Common myeloid progenitor, CD34-positive (primary cell): ENCODE measurements around the gene KAT2B.

Experiments
- CTCF ChIA-PET: fragments of 350-600 bp; sonication (Branson Sonifier 250); formaldehyde crosslinking; loops from one replicate; lab custom pipeline; 2021; ENCODE audit warnings: antibody characterized with exemption; lab: Charles Lee
- POLR2A ChIA-PET: fragments of 350-600 bp; sonication (Branson Sonifier 250); formaldehyde crosslinking; loops from one replicate; lab custom pipeline; 2021; ENCODE audit warnings: antibody characterized with exemption; lab: Charles Lee
- DNase-seq, 3 donors: peaks; one replicate each; pipeline versions ENCODE4 v3.0.0 to v3.0.0-alpha.2; 2013
- H3K27ac ChIP-seq, 2 experiments: 1 replicate in 1 of 2; 2 replicates in 1 of 2; pipeline ENCODE4 v1.7.0; 2013; ENCODE audit warnings: inconsistent platforms in 2 of 2, low read length in 2 of 2, mild to moderate bottlenecking in 2 of 2, low read depth in 1 of 2, moderate library complexity in 1 of 2; ENCODE audit not compliant: severe bottlenecking in 2 of 2, insufficient read depth in 1 of 2, poor library complexity in 1 of 2
- H3K27me3 ChIP-seq, 5 experiments: replicated peaks in 2 of 5; 1 replicate in 3 of 5; 2 replicates in 2 of 5; pipeline versions ENCODE4 v1.6.1 to v1.7.0; 2013; ENCODE audit warnings: low read length in 4 of 5, mild to moderate bottlenecking in 2 of 5, moderate library complexity in 2 of 5, inconsistent platforms in 1 of 5; ENCODE audit not compliant: insufficient read depth in 5 of 5, control insufficient read depth in 4 of 5
- H3K36me3 ChIP-seq, 4 experiments: 1 replicate in 2 of 4; 2 replicates in 2 of 4; pipeline versions ENCODE4 v1.6.1 to v1.7.0; 2013; ENCODE audit warnings: low read length in 3 of 4, control low read depth in 1 of 4, mild to moderate bottlenecking in 1 of 4; ENCODE audit not compliant: control insufficient read depth in 4 of 4, insufficient read depth in 4 of 4
- H3K4me1 ChIP-seq, 4 experiments: 1 replicate in 3 of 4; 2 replicates in 1 of 4; pipeline versions ENCODE4 v1.6.1 to v1.7.1; 2013; ENCODE audit warnings: low read length in 3 of 4, mild to moderate bottlenecking in 3 of 4, control low read depth in 1 of 4, inconsistent platforms in 1 of 4, moderate library complexity in 1 of 4; ENCODE audit not compliant: control insufficient read depth in 4 of 4, insufficient read depth in 4 of 4; ENCODE audit errors: control extremely low read depth in 1 of 4
- H3K4me3 ChIP-seq, 7 experiments: 1 replicate in 4 of 7; 2 replicates in 3 of 7; pipeline versions ENCODE4 v1.5.1 to v1.7.0; 2013; ENCODE audit warnings: mild to moderate bottlenecking in 7 of 7, low read length in 6 of 7, moderate library complexity in 6 of 7, inconsistent platforms in 2 of 7, low read depth in 2 of 7, control low read depth in 1 of 7; ENCODE audit not compliant: insufficient read depth in 4 of 7, control insufficient read depth in 1 of 7; ENCODE audit errors: extremely low read depth in 1 of 7
- H3K9me3 ChIP-seq, 5 experiments: 1 replicate in 4 of 5; 2 replicates in 1 of 5; pipeline versions ENCODE4 v1.6.1 to v1.7.1; 2013; ENCODE audit warnings: low read length in 4 of 5, mild to moderate bottlenecking in 2 of 5, inconsistent platforms in 1 of 5, low read depth in 1 of 5, moderate library complexity in 1 of 5; ENCODE audit not compliant: control insufficient read depth in 4 of 5, insufficient read depth in 2 of 5; ENCODE audit errors: control extremely low read depth in 1 of 5
- WGBS: methylation state at CpG from one replicate; pipeline ENCODE4 v1.1.5; 2013; ENCODE audit not compliant: insufficient coverage; 5-methylcytosine and 5-hydroxymethylcytosine counted together

The KAT2B gene

DNA sequence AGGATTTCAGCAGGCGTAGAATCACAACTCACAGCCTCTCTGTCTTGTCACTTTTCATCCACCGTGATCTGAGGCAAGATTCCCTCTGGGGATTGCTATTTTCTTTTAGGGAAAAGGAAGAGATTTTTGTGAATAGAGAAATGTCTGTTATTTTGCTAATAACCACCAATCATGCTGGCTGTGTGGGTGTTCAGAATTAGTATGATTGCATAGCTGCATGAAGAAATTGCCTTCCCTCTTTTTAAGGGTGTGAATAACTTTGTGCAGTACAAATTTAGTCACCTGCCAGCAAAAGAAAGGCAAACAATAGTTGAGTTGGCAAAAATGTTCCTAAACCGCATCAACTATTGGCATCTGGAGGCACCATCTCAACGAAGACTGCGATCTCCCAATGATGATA, 60.8 kb downstream of the KAT2B start:
- no peak overlapping the region for H3K27ac ChIP-seq
- peaks cover 0 to 25% (median 8%) of the 10 kb centered on the region in 4 experiments for H3K4me1 ChIP-seq
- ChIA-PET POLR2A (no interaction called here), CTCF (interaction anchor here (0.6 kb wide), 1 partner anchor 1603 kb away, joined by 3 read pairs; no protein-coding TSS in a partner anchor)
- 95% methylated on average over 4 of the region's 5 CpGs for WGBS
- H3K27me3 ChIP-seq, result peaks cover 0 to 5% (median 0%) of the 10 kb centered on the region in 5 experiments
- H3K36me3 ChIP-seq, result peaks cover 0 to 2% (median 0%) of the 10 kb centered on the region in 4 experiments
- DNase-seq, result no peak
- no peak overlapping the region for H3K4me3 ChIP-seq
- H3K9me3 ChIP-seq, result no peaks in the 10 kb centered on the region

DNA sequence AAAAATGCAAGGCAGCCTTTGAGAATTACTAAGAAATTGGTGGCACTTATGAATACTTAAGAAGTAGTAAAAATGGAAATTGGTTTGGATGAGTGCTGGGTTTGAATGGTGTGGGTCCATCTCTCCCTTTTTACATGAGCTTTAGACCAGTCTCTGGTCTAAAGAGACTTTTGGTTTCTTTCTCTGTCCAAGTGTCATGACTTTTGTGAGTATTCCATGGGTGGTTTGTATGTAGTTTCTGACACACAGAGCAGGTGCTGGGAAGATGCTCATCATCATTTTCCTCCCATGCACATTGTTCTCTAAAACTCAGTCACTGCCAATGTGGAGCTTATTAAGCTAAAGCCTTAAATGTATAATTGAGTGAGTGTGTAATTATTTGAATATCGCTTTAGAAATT, 63.5 kb downstream of the KAT2B start:
- Histone ChIP-seq H3K36me3 (no peaks in the 10 kb centered on the region), H3K9me3 (no peaks in the 10 kb centered on the region), H3K27me3 (peaks cover 0 to 5% (median 0%) of the 10 kb centered on the region in 5 experiments), H3K27ac (no peak overlapping the region), H3K4me1 (peaks cover 0 to 27% (median 8%) of the 10 kb centered on the region in 4 experiments), H3K4me3 (peak overlapping the region in 3 of 7 experiments; percentile 28 to 49 (median 42))
- ChIA-PET CTCF (interaction anchor here (0.7 to 0.9 kb wide), 2 partner anchors 15 to 40 kb away, joined by 3 read pairs; no protein-coding TSS in a partner anchor), POLR2A (interaction anchor here (0.5 kb wide), 1 partner anchor 61 kb away, joined by 3 read pairs; no protein-coding TSS in a partner anchor)
- no peak for DNase-seq
- 100% methylated on average over 1 of the region's 1 CpG for WGBS

DNA sequence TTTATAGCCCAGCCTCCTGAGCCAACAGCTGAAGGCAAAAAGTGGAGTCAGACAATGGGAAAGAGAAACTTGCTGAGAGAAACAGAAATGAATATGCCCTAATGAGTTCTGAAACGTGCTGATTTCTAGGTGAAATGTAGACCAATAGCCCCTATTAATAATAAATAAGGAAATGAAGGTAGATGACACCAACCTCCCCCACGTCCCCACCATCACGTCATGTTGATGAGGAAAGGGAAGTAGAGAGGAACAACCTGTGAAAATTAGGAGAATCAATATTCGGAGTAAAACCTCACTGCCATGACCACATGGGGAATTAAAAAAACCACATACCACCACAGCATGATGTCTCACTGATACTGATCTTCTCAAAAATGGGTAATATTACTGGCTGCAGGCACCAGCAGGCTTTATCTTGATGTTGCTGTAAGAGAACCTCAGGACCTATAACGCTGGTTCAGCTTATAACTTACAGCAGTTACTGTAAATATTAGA, 64.0 kb downstream of the KAT2B start:
- Histone ChIP-seq H3K4me3 (peak overlapping the region in 4 of 7 experiments; percentile 28 to 49 (median 42)), H3K27me3 (peaks cover 0 to 5% (median 0%) of the 10 kb centered on the region in 5 experiments), H3K9me3 (no peaks in the 10 kb centered on the region), H3K27ac (no peak overlapping the region), H3K36me3 (no peaks in the 10 kb centered on the region), H3K4me1 (peaks cover 0 to 27% (median 8%) of the 10 kb centered on the region in 4 experiments)
- no CpG with 5 or more reads among the region's 5 CpGs for WGBS
- POLR2A ChIA-PET, result interaction anchor here (0.5 kb wide), 1 partner anchor 61 kb away, joined by 3 read pairs; no protein-coding TSS in a partner anchor
- peak; percentile 61 to 88 (median 88) for DNase-seq
- CTCF ChIA-PET, result interaction anchor here (0.9 kb wide), 1 partner anchor 40 kb away, joined by 3 read pairs; no protein-coding TSS in a partner anchor

DNA sequence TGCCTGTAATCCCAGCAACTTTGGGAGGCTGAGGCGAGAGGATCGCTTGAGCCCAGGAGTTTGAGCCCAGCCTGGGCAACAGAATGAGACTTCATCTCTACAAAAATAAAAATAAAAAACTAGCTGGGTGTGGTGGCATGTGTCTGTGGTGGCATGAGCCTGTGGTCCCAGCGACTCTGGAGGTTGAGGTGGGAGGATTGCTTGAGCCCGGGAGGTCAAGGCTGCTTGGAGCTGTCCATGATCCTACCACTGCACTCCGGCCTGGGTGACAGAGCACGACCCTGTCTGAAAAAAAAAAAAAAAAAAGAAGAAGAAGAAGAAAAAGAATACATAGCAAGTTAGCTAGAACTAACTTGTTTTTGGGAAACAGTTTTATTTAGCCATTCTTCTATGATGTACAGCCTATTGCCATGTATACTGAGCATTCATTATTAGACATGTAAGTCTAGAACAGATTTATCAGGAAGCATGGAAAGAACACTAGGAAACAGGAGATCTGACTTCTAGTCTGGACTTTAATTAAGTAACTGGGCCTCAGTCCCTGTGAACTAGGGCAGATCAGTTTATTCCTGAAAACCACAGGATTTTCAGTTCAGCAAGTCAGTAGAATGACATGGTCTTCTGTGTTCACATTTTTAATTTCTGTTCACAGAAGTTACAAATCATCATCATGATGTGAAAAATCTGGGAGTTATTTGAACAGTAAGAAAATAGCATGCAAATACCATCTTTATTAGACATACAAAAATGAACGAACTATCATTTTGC, 65.5 kb downstream of the KAT2B start:
- Histone ChIP-seq H3K9me3 (no peaks in the 10 kb centered on the region), H3K27me3 (peaks cover 0 to 3% (median 0%) of the 10 kb centered on the region in 5 experiments), H3K4me1 (peaks cover 0 to 27% (median 8%) of the 10 kb centered on the region in 4 experiments), H3K4me3 (no peak overlapping the region), H3K27ac (no peak overlapping the region), H3K36me3 (no peaks in the 10 kb centered on the region)
- WGBS, result 100% methylated on average over 2 of the region's 7 CpGs
- ChIA-PET POLR2A (no interaction called here), CTCF (no interaction called here)
- no peak for DNase-seq

DNA sequence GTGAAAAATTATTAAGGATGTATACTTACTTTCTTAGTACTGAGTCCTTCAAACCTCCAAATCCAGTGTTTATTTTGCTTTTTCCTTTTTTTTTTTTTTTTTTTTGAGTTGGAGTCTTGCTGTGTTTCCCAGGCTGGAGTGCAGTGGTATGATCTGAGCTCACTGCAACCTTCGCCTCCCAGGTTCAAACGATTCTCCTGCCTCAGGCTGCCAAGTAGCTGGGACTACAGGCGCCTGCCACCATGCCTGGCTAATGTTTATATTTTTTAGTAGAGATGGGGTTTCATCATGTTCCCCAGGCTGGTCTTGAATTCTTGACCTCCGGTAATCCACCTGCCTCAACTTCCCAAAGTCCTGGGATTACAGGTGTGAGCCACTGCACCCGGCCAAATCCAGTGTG, 67.5 kb downstream of the KAT2B start:
- Histone ChIP-seq H3K9me3 (no peaks in the 10 kb centered on the region), H3K36me3 (peaks cover 0 to 8% (median 4%) of the 10 kb centered on the region in 4 experiments), H3K4me3 (no peak overlapping the region), H3K27me3 (peaks cover 0 to 3% (median 0%) of the 10 kb centered on the region in 5 experiments), H3K27ac (no peak overlapping the region), H3K4me1 (peaks cover 0 to 27% (median 8%) of the 10 kb centered on the region in 4 experiments)
- ChIA-PET POLR2A (no interaction called here), CTCF (no interaction called here)
- DNase-seq, result no peak
- 100% methylated on average over 2 of the region's 5 CpGs for WGBS

DNA sequence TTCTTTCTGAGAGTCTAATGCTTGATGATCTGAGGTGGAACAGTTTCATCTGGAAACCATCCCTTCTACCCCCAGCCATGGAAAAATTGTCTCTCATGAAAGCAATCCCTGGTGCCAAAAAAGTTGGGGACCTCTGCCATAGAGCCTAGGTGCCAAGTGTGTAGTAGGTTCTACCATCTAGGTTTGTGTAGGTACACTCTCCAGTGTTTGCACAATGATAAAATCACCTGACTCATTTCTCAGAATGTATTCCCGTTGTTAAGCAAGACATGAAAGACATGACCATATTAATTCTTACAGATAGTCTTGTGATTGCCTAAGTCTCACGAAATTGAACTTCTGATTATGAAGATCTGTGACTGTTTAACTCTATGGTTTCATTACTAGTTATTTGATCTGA, 68.6 kb downstream of the KAT2B start:
- ChIA-PET CTCF (no interaction called here), POLR2A (no interaction called here)
- Histone ChIP-seq H3K36me3 (peaks cover 0 to 8% (median 6%) of the 10 kb centered on the region in 4 experiments), H3K4me3 (no peak overlapping the region), H3K9me3 (no peaks in the 10 kb centered on the region), H3K4me1 (peaks cover 0 to 20% (median 7%) of the 10 kb centered on the region in 4 experiments), H3K27me3 (peaks cover 0 to 3% (median 0%) of the 10 kb centered on the region in 5 experiments), H3K27ac (no peak overlapping the region)
- DNase-seq, result no peak
- WGBS, result 88% methylated on average over 1 of the region's 2 CpGs

DNA sequence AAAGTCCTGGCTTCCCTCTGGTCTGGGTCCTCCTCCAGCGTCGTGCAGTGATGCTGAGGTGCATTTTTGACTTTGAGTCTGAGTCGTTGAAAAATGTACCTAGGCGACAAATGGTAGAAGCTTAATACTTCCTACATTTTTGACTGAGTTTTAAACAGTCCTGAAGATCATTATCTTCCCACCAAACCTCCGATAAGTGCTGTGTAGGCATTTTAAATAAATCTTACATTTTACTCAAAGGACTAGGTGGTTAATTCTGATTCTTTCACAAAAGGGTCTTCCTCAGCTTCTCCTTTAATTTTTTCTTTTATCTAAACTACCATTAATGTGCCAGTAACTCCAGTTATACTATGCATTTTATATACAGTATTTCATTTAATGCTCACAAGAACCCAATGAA, 70.6 kb downstream of the KAT2B start:
- WGBS, result 95% methylated on average over 4 of the region's 5 CpGs
- H3K27ac ChIP-seq, result no peak overlapping the region
- POLR2A ChIA-PET, result no interaction called here
- H3K4me3 ChIP-seq, result no peak overlapping the region
- H3K27me3 ChIP-seq, result peaks cover 0 to 3% (median 0%) of the 10 kb centered on the region in 5 experiments
- H3K9me3 ChIP-seq, result no peaks in the 10 kb centered on the region
- CTCF ChIA-PET, result no interaction called here
- no peak for DNase-seq
- H3K36me3 ChIP-seq, result peaks cover 5 to 20% (median 14%) of the 10 kb centered on the region in 4 experiments
- H3K4me1 ChIP-seq, result peaks cover 0 to 4% (median 0%) of the 10 kb centered on the region in 4 experiments
